Left cardiac atrium (tissue), 4 donors: ENCODE data around the gene CCDC15. TPM values are rescaled to one million over a fixed set of nuclear protein-coding genes. Genes with fewer than 3 reads are reported as not detected.
"Not testable (repeated sequence)": the region's sequence is repeated elsewhere in the genome, so short reads cannot be mapped to it uniquely, and the experiment has no call there.

Source experiments
- ATAC-seq, 2 donors: fragments of 200-7000 bp; cut with Tn5 transposase; one replicate each; pipeline ENCODE4 v1.9.1; 2020; ENCODE audit warnings: mild to moderate bottlenecking in 2 of 2, moderate library complexity in 2 of 2
- DNase-seq: peaks from one replicate; pipeline ENCODE4 v3.0.0-alpha.2; 2020
- intact Hi-C, 2 donors: fragments of 100-400 bp; cut with DNase I; formaldehyde crosslinking; loops; one replicate each; pipeline versions ENCODE4 v1.14.1 to v1.15.1; 2022 to 2023
- total RNA-seq, 2 donors: library from RNA; stranded (reverse); fragmentation: NEBNext Ultra II Directional; extraction: Animal tissue kit (Norgen Biotek cat#: 25700); gene quantifications; one replicate each; pipeline ENCODE4 v1.2.1, GENCODE V29; 2021
- donor health status: DM: no; HTN: yes; CAD: no.
- donor health status: DM: no; HTN: yes; CAD: no; lungs with severe emphysema.
- donor health status: DM: yes; HTN: yes; CAD: no.
- donor health status: Dilated cardiomyopathy.

Gene CCDC15
- total RNA-seq, 2 donors from 2014 or later, result 0.31 to 0.82 TPM

DNA sequence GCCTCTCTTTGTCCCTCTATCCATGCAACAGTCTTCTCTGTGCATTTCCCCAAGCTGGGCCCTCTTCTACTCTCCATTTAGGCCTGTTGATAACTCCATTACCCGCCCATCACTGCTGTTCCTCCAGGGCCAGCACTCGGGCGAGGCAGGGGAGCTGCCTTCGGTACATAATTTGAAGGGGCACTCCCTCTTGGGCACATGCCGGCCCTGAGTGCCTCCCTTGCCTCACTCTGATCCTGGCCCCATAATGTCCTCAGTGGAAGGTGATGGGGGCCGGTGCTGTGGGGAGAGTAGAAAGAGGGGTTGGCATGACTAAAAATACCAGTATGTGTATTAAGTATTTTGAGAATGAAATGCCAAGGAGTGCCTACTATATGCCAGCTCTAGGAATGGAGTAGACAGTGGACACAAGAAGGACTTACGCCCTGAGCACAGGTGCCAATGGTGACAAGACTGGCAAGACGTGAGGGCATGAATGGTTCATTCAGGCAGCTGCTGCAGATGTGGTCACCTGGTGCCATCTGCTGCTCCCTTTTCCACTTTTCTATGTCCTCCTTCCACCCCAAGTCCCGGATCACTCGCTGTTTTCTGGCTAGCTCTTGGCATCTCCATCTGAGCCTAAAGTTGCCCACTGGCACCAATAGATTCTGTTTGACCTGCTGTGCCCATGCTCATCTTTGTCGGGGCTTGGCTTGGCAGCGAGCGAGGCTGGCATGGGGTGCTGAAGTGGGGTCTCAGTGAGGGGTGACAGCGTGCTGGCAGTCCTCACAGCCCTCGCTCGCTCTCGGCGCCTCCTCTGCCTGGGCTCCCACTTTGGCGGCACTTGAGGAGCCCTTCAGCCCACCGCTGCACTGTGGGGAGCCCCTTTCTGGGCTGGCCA is 134.8 kb downstream of the CCDC15 start:
- ATAC-seq (no peak), DNase-seq (no peak)
- intact Hi-C loops, result no loop called here

GRCh38 chr11:125089481-125089880 is 135.5 kb downstream of the CCDC15 start:
- intact Hi-C loops, ATAC-seq, DNase-seq: not testable (repeated sequence)

DNA sequence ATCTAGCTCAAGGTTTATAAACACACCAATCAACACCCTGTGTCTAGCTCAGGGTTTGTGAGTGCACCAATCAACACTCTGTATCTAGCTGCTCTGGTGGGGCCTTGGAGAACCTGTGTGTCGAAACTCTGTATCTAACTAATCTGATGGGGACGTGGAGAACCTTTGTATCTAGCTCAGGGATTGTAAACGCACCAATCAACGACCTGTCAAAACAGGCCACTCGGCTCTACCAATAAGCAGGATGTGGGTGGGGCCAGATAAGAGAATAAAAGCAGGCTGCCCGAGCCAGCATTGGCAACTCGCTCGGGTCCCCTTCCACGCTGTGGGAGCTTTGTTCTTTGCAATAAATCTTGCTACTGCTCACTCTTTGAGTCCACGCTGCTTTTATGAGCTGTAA is 136.1 kb downstream of the CCDC15 start:
- DNase-seq, result not testable (repeated sequence)
- intact Hi-C loops, result loop anchor here in 1 of 2 donors (10.0 kb wide), 2 partner anchors 255 to 315 kb away; no protein-coding TSS in a partner anchor

GRCh38 chr11:125090816-125091215 is 136.8 kb downstream of the CCDC15 start:
- no peak for ATAC-seq
- DNase-seq, result no peak
- intact Hi-C loops, result loop anchor here in 1 of 2 donors (10.0 kb wide), 2 partner anchors 254 to 314 kb away; no protein-coding TSS in a partner anchor

More for the DNA sequence above, 136.1 kb downstream of the CCDC15 start:
- ATAC-seq, result not testable (repeated sequence)

Other genes with a start within 250 kb of the CCDC15 start
- gene NRGN, start 214.3 kb upstream of the CCDC15 start, total RNA-seq, result 1 to 10 TPM; 6.6 to 8.2 TPM
- gene VSIG2, start 201.9 kb upstream of the CCDC15 start, total RNA-seq, result 1 to 10 TPM in 1 of 2 donors, under 1 TPM in 1; 0.88 to 1.8 TPM
- gene ESAM, start 191.9 kb upstream of the CCDC15 start, total RNA-seq, result 10 to 100 TPM; 41.6 to 67.2 TPM
- 1 to 10 TPM; 4.3 to 5.5 TPM for gene MSANTD2, start 153.8 kb upstream of the CCDC15 start, total RNA-seq
- 10 to 100 TPM; 11.1 to 11.5 TPM for gene ROBO3, start 88.8 kb upstream of the CCDC15 start, total RNA-seq
- gene ROBO4, start 56.3 kb upstream of the CCDC15 start, total RNA-seq, result 10 to 100 TPM; 18.9 to 43.3 TPM
- gene HEPN1, start 35.0 kb upstream of the CCDC15 start, total RNA-seq, result not detected
- gene HEPACAM, start 18.2 kb upstream of the CCDC15 start, total RNA-seq, result 1 to 10 TPM; 4.6 to 5.4 TPM
- 1 to 10 TPM; 6.0 to 8.9 TPM for gene SLC37A2, start 109.1 kb downstream of the CCDC15 start, total RNA-seq
- 10 to 100 TPM; 10.9 to 12.8 TPM for gene TMEM218, start 157.4 kb downstream of the CCDC15 start, total RNA-seq
- gene PKNOX2, start 210.5 kb downstream of the CCDC15 start, total RNA-seq, result 10 to 100 TPM; 13.8 to 14.4 TPM